ENCODE data around the gene TM2D3.

GRCh38 chr15:101600035-101600434 lies 52.1 kb downstream of the TM2D3 start:
- no peak for TF ChIP-seq CTCF (IDR thresholded peaks at IDR 0.05)
- no peak for TF ChIP-seq POLR2A (IDR thresholded peaks at IDR 0.05)

Data from adrenal gland (tissue), 5 donors.